ENCODE data around the gene AXL. TPM values are rescaled to one million over a fixed set of nuclear protein-coding genes. Genes with fewer than 3 reads are reported as not detected.

The AXL gene
- total and polyA plus RNA-seq, 11 donors = 5.0 to 62.5 (median 13.2) TPM

GRCh38 chr19:41311072-41311471 lies 92.0 kb downstream of the AXL start:
- intact Hi-C loops (cut with DNase I) = loop anchor here in 4 of 10 donors (2.0 to 10.0 kb wide), 3 partner anchors 14 to 114 kb away; partner anchors contain the start of genes TGFB1 (in 3 of the 4) and B3GNT8 (in 1 of the 4)
- peaks cover 0 to 62% (median 50%) of the 10 kb centered on the region in 9 donors for H3K36me3 ChIP-seq

More at GRCh38 chr19:41311072-41311471, 92.0 kb downstream of the AXL start:
- Histone ChIP-seq H3K9me3 (no peaks in the 10 kb centered on the region), H3K4me1 (peaks cover 6 to 59% (median 31%) of the 10 kb centered on the region in 12 donors), H3K4me3 (peak overlapping the region in 10 of 12 donors; percentile 41 to 95 (median 76)), H3K27ac (peak overlapping the region in 9 of 12 donors; percentile 90 to 99 (median 96)), H3K27me3 (no peaks in the 10 kb centered on the region)
- WGBS, 4 donors = 60 to 67% (median 65%) methylated on average over 5 of the region's 5 CpGs
- no peak for TF ChIP-seq POLR2A (IDR thresholded peaks at IDR 0.05)
- no peak for TF ChIP-seq CTCF (IDR thresholded peaks at IDR 0.05)
- DNase-seq = no peak
- ATAC-seq = no peak

Other genes with a start within 250 kb of the AXL start
- gene CYP2B6, start 227.9 kb upstream of the AXL start, total RNA-seq = under 1 TPM in 1 of 9 donors, not detected in 8; 0.14 TPM
- not detected for gene CYP2B6, start 227.9 kb upstream of the AXL start, polyA plus RNA-seq
- not detected for gene CYP2A13, start 130.8 kb upstream of the AXL start, total RNA-seq
- gene CYP2A13, start 130.8 kb upstream of the AXL start, polyA plus RNA-seq = not detected
- not detected for gene CYP2F1, start 104.8 kb upstream of the AXL start, total RNA-seq
- gene CYP2F1, start 104.8 kb upstream of the AXL start, polyA plus RNA-seq = not detected
- gene CYP2S1, start 26.0 kb upstream of the AXL start, total RNA-seq = 1 to 10 TPM in 2 of 9 donors, under 1 TPM in 7; 0.18 to 3.8 (median 0.37) TPM
- under 1 TPM; 0.11 to 0.35 TPM for gene CYP2S1, start 26.0 kb upstream of the AXL start, polyA plus RNA-seq
- gene HNRNPUL1, start 45.1 kb downstream of the AXL start, total RNA-seq = 100 to 1,000 TPM in 7 of 9 donors, 10 to 100 TPM in 2; 88.7 to 138 (median 115) TPM
- 10 to 100 TPM; 64.2 to 91.0 TPM for gene HNRNPUL1, start 45.1 kb downstream of the AXL start, polyA plus RNA-seq
- 10 to 100 TPM; 10.0 to 22.2 (median 14.2) TPM for gene CCDC97, start 90.9 kb downstream of the AXL start, total RNA-seq
- 10 to 100 TPM; 12.8 to 16.0 TPM for gene CCDC97, start 90.9 kb downstream of the AXL start, polyA plus RNA-seq
- 10 to 100 TPM in 8 of 9 donors, 1 to 10 TPM in 1; 9.4 to 68.8 (median 13.9) TPM for gene TGFB1, start 134.7 kb downstream of the AXL start, total RNA-seq
- 10 to 100 TPM; 13.4 to 24.0 TPM for gene TGFB1, start 134.7 kb downstream of the AXL start, polyA plus RNA-seq
- 1 to 10 TPM; 2.0 to 5.1 (median 3.3) TPM for gene B9D2, start 144.9 kb downstream of the AXL start, total RNA-seq
- 10 to 100 TPM in 1 of 2 donors, 1 to 10 TPM in 1; 1.9 to 14.6 TPM for gene B9D2, start 144.9 kb downstream of the AXL start, polyA plus RNA-seq
- gene TMEM91, start 157.3 kb downstream of the AXL start, total RNA-seq = 1 to 10 TPM; 1.0 to 5.4 (median 2.5) TPM
- 1 to 10 TPM; 2.5 to 6.7 TPM for gene TMEM91, start 157.3 kb downstream of the AXL start, polyA plus RNA-seq
- 10 to 100 TPM in 8 of 9 donors, 1 to 10 TPM in 1; 9.6 to 18.6 (median 13.7) TPM for gene EXOSC5, start 178.1 kb downstream of the AXL start, total RNA-seq
- 10 to 100 TPM; 21.2 to 40.4 TPM for gene EXOSC5, start 178.1 kb downstream of the AXL start, polyA plus RNA-seq
- 100 to 1,000 TPM in 2 of 9 donors, 10 to 100 TPM in 7; 32.0 to 149 (median 39.2) TPM for gene BCKDHA, start 178.6 kb downstream of the AXL start, total RNA-seq
- gene BCKDHA, start 178.6 kb downstream of the AXL start, polyA plus RNA-seq = 10 to 100 TPM; 39.1 to 74.4 TPM
- gene B3GNT8, start 208.2 kb downstream of the AXL start, total RNA-seq = 10 to 100 TPM in 3 of 9 donors, 1 to 10 TPM in 6; 6.4 to 11.5 (median 9.4) TPM
- 10 to 100 TPM in 1 of 2 donors, 1 to 10 TPM in 1; 5.0 to 12.6 TPM for gene B3GNT8, start 208.2 kb downstream of the AXL start, polyA plus RNA-seq
- gene DMAC2, start 220.7 kb downstream of the AXL start, total RNA-seq = 100 to 1,000 TPM in 6 of 9 donors, 10 to 100 TPM in 3; 67.9 to 138 (median 102) TPM
- gene DMAC2, start 220.7 kb downstream of the AXL start, polyA plus RNA-seq = 100 to 1,000 TPM; 121 to 130 TPM
- under 1 TPM in 1 of 9 donors, not detected in 8; 0.30 TPM for gene ERICH4, start 223.9 kb downstream of the AXL start, total RNA-seq
- gene ERICH4, start 223.9 kb downstream of the AXL start, polyA plus RNA-seq = under 1 TPM in 1 of 2 donors, not detected in 1; 0.10 TPM